HEK293 (cell line): Measurements from ENCODE around the gene SIN3A.

Experiments used
- CTCF ChIA-PET: fragments of 350-600 bp; formaldehyde crosslinking; extraction: SDS; loops from one replicate; lab custom pipeline; 2021; ENCODE audit warnings: antibody characterized with exemption; lab: Yijun Ruan, JAX
- POLR2A ChIA-PET: fragments of 300-600 bp; formaldehyde crosslinking; extraction: SDS; loops from one replicate; lab custom pipeline; 2020; ENCODE audit warnings: antibody characterized with exemption, inconsistent platforms; lab: Yijun Ruan, JAX
- H3K27ac ChIP-seq: fragments of 200-500 bp; sonication (Bioruptor generic); 2 replicates; pipeline ENCODE4 v1.5.1; 2014; ENCODE audit warnings: low read depth, low read length, control low read depth, inconsistent platforms; ENCODE audit errors: extremely low read depth
- H3K36me3 ChIP-seq, 2 experiments: fragments of 200-500 bp in 1 of 2; sonication (Bioruptor generic) in 1 of 2; 1 replicate in 1 of 2; 2 replicates in 1 of 2; pipeline ENCODE4 v1.5.1; 2014 to 2017; ENCODE audit warnings: inconsistent platforms in 2 of 2, low read length in 2 of 2; ENCODE audit not compliant: control insufficient read depth in 2 of 2, insufficient read depth in 1 of 2
- H3K4me1 ChIP-seq: fragments of 200-500 bp; sonication (Bioruptor generic); 2 replicates; pipeline ENCODE4 v1.5.1; 2014; ENCODE audit warnings: mild to moderate bottlenecking, low read length, inconsistent platforms; ENCODE audit not compliant: control insufficient read depth, insufficient read depth
- H3K4me3 ChIP-seq: 2 replicates; pipeline ENCODE4 v1.5.1; 2011; ENCODE audit warnings: low read depth, mild to moderate bottlenecking, control low read depth, low read length, moderate library complexity
- H3K9me3 ChIP-seq: fragments of 200-500 bp; sonication (Bioruptor generic); 2 replicates; pipeline ENCODE4 v1.5.1; 2014; ENCODE audit warnings: low read depth, low read length, inconsistent platforms; ENCODE audit not compliant: control insufficient read depth, insufficient read depth
- BCL11B ChIP-seq: fragments of 450-650 bp; formaldehyde crosslinking; IDR thresholded peaks from 2 replicates; pipeline ENCODE4 v1.5.1; 2016; ENCODE audit warnings: low read depth, missing biosample characterization, missing genetic modification characterization
- GLIS1 ChIP-seq: fragments of 450-650 bp; formaldehyde crosslinking; IDR thresholded peaks from 2 replicates; pipeline ENCODE4 v1.5.1; 2016; ENCODE audit warnings: missing biosample characterization, missing genetic modification characterization
- GLIS2 ChIP-seq: fragments of 450-650 bp; formaldehyde crosslinking; IDR thresholded peaks from 2 replicates; pipeline ENCODE4 v1.5.1; 2016; ENCODE audit warnings: missing biosample characterization, missing genetic modification characterization
- IKZF3 ChIP-seq: fragments of 450-650 bp; IDR thresholded peaks from 2 replicates; pipeline ENCODE4 v1.5.0; 2018; ENCODE audit warnings: missing biosample characterization, mild to moderate bottlenecking, missing genetic modification characterization, moderate library complexity
- OVOL3 ChIP-seq: fragments of 450-650 bp; formaldehyde crosslinking; IDR thresholded peaks from 2 replicates; pipeline ENCODE4 v1.5.1; 2016; ENCODE audit warnings: missing biosample characterization, missing genetic modification characterization
- SP2 ChIP-seq: fragments of 450-650 bp; formaldehyde crosslinking; IDR thresholded peaks from 2 replicates; pipeline ENCODE4 v1.5.1; 2016; ENCODE audit warnings: missing biosample characterization, missing genetic modification characterization
- SP3 ChIP-seq: fragments of 450-650 bp; formaldehyde crosslinking; IDR thresholded peaks from 2 replicates; pipeline ENCODE4 v1.5.1; 2016; ENCODE audit warnings: missing biosample characterization, missing genetic modification characterization
- ZBTB17 ChIP-seq: fragments of 450-650 bp; formaldehyde crosslinking; IDR thresholded peaks from 2 replicates; pipeline ENCODE4 v1.5.1; 2016; ENCODE audit warnings: missing biosample characterization, missing genetic modification characterization
- ZBTB7A ChIP-seq: fragments of 450-650 bp; formaldehyde crosslinking; IDR thresholded peaks from 2 replicates; pipeline ENCODE4 v1.5.1; 2016; ENCODE audit warnings: low read depth, missing biosample characterization, missing genetic modification characterization
- ZEB2 ChIP-seq: fragments of 450-650 bp; formaldehyde crosslinking; IDR thresholded peaks from 2 replicates; pipeline ENCODE4 v1.5.1; 2016; ENCODE audit warnings: missing biosample characterization, missing genetic modification characterization
- ZNF157 ChIP-seq: fragments of 450-650 bp; formaldehyde crosslinking; IDR thresholded peaks from 2 replicates; pipeline ENCODE4 v1.5.1; 2016; ENCODE audit warnings: missing biosample characterization, missing genetic modification characterization
- ZNF169 ChIP-seq: fragments of 450-650 bp; formaldehyde crosslinking; IDR thresholded peaks from 2 replicates; pipeline ENCODE4 v1.5.1; 2016; ENCODE audit warnings: missing biosample characterization, missing genetic modification characterization
- ZNF175 ChIP-seq: fragments of 450-650 bp; formaldehyde crosslinking; IDR thresholded peaks from 2 replicates; pipeline ENCODE4 v1.5.1; 2016; ENCODE audit warnings: missing biosample characterization, missing genetic modification characterization
- ZNF473 ChIP-seq: fragments of 450-650 bp; formaldehyde crosslinking; IDR thresholded peaks from 2 replicates; pipeline ENCODE4 v1.5.1; 2017; ENCODE audit warnings: missing biosample characterization, missing genetic modification characterization
- ZNF529 ChIP-seq: fragments of 450-650 bp; formaldehyde crosslinking; IDR thresholded peaks from 2 replicates; pipeline ENCODE4 v1.5.1; 2017; ENCODE audit warnings: missing genetic modification characterization, missing biosample characterization; ENCODE audit not compliant: insufficient replicate concordance
- ZNF561 ChIP-seq: fragments of 450-650 bp; IDR thresholded peaks from 2 replicates; pipeline ENCODE4 v1.5.1; 2018; ENCODE audit warnings: missing biosample characterization, missing genetic modification characterization, borderline replicate concordance
- ZNF610 ChIP-seq: fragments of 450-650 bp; formaldehyde crosslinking; IDR thresholded peaks from 2 replicates; pipeline ENCODE4 v1.5.1; 2016; ENCODE audit warnings: missing biosample characterization, missing genetic modification characterization, borderline replicate concordance
- ZNF621 ChIP-seq: fragments of 450-650 bp; formaldehyde crosslinking; IDR thresholded peaks from 2 replicates; pipeline ENCODE4 v1.5.1; 2017; ENCODE audit warnings: missing biosample characterization, missing genetic modification characterization
- ZNF623 ChIP-seq: fragments of 450-650 bp; formaldehyde crosslinking; IDR thresholded peaks from 2 replicates; pipeline ENCODE4 v1.5.1; 2016; ENCODE audit warnings: missing biosample characterization, missing genetic modification characterization
- ZNF76 ChIP-seq: fragments of 450-650 bp; formaldehyde crosslinking; IDR thresholded peaks from 2 replicates; pipeline ENCODE4; 2016; ENCODE audit warnings: low read depth, missing biosample characterization, missing genetic modification characterization, borderline replicate concordance
- TF ChIP-seq, protein P1 (sequence below): fragments of 450-650 bp; formaldehyde crosslinking; IDR thresholded peaks from 2 replicates; pipeline ENCODE4 v1.5.1; 2016; ENCODE audit warnings: missing biosample characterization, missing genetic modification characterization
- TF ChIP-seq, protein P2 (sequence below): fragments of 450-650 bp; formaldehyde crosslinking; IDR thresholded peaks from 2 replicates; pipeline ENCODE4 v1.5.0; 2017; ENCODE audit warnings: missing biosample characterization, missing genetic modification characterization, borderline replicate concordance
- TF ChIP-seq, protein P3 (sequence below): fragments of 450-650 bp; formaldehyde crosslinking; IDR thresholded peaks from 2 replicates; pipeline ENCODE4 v1.5.1; 2017; ENCODE audit warnings: missing biosample characterization, missing genetic modification characterization
- TF ChIP-seq, protein P4 (sequence below): fragments of 450-650 bp; formaldehyde crosslinking; IDR thresholded peaks from 2 replicates; pipeline ENCODE4 v1.5.1; 2016; ENCODE audit warnings: missing biosample characterization, missing genetic modification characterization, borderline replicate concordance

SIN3A gene

DNA sequence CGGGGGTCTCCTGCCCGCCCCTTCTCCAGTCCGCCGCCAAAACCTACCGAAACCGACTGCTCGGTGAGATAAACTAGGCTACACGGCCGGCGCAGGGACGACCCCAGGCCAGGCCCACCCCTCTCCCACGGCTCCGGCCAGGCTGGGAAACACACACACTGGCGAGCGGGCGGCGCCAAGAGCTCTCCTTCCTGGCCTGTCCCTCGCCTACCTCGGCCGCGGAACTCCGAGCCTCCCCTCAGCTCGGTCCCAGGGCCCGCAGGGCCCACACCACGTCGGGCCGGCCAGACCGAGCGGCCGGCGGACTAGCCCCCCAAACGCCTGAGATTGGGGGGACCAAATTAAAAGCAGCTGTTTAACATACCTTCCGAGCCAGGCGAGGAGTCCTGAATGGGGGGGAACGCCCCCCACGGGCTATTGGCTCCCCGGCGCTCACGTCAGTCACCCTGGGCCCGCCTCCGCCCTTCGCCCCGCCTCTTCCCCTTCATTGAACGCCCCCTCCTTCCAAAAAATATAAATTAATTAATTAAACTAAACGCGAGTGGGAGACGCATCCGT, 4.0 kb upstream of the SIN3A start (continued):
- peak; percentile 62; the same call in 1 of the 2 replicates for TF ChIP-seq ZNF610
- 0 out of 2 replicates have a peak, but pooled peaks have one; percentile 10 for TF ChIP-seq ZEB2 (tag by site-specific recombination)
- TF ChIP-seq GLIS1 (tag by site-specific recombination), result 0 out of 2 replicates have a peak, but pooled peaks have one; percentile 25
- peak; percentile 86 for TF ChIP-seq SP2 (tag by site-specific recombination)
- TF ChIP-seq, protein P1, sequence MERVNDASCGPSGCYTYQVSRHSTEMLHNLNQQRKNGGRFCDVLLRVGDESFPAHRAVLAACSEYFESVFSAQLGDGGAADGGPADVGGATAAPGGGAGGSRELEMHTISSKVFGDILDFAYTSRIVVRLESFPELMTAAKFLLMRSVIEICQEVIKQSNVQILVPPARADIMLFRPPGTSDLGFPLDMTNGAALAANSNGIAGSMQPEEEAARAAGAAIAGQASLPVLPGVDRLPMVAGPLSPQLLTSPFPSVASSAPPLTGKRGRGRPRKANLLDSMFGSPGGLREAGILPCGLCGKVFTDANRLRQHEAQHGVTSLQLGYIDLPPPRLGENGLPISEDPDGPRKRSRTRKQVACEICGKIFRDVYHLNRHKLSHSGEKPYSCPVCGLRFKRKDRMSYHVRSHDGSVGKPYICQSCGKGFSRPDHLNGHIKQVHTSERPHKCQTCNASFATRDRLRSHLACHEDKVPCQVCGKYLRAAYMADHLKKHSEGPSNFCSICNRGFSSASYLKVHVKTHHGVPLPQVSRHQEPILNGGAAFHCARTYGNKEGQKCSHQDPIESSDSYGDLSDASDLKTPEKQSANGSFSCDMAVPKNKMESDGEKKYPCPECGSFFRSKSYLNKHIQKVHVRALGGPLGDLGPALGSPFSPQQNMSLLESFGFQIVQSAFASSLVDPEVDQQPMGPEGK (tag by site-specific recombination), result peak; percentile 86
- peak; percentile 93 for TF ChIP-seq GLIS2
- TF ChIP-seq ZBTB7A (tag by site-specific recombination), result peak; percentile 84
- TF ChIP-seq BCL11B (tag by site-specific recombination), result peak; percentile 59
- peak; percentile 50; the same call in 1 of the 2 replicates for TF ChIP-seq IKZF3 (tag by site-specific recombination)

DNA sequence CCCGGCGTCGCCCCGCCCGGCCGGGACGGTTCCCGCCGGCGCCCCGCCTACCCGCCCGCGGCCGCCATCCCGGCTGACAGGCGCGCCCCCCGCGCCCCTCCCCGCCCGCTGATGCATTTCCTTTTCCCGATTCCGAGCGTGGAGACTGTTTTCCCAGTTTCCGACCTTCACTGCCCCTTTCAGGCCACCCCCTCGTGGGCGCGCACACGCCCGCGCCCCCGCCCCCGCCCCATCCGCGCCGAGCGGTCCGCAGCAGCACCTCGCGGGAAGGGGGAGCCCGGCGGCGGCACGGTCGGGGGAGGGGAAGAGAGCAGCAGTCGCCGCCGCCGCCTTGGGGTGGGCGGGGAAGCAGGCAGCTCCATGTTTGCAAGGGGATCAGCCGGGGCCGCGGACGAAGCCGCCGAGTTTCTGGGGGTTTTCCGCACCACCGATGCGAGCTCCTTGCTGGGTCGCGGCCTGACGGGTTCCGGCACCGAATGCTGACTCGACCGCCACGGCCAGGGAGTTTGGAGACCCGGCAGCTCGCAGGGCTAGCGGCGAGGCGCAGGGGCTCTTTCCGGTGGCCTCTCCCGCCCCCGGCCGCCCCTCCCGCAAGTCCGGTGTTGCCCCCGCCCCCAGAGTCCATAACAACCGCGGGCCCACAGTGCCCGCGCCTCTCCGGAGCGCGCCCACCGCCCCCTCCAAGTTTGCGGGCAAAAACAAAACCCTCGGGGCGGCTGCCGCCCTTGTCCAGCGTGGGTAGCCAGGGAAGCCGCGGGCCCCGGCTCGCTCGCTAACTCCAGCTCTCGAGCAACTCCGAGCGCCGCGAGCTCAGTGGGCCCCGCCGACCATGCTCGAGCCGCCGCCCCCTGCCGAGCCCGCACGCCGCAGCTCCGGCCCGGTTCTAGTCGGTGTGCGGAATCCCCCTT, 3.2 kb upstream of the SIN3A start:
- H3K36me3 ChIP-seq, result no peaks in the 10 kb centered on the region
- peak overlapping the region; percentile 87 for H3K27ac ChIP-seq
- H3K4me1 ChIP-seq, result peaks cover 7% of the 10 kb centered on the region
- peak overlapping the region; percentile 70 for H3K4me3 ChIP-seq
- no peaks in the 10 kb centered on the region for H3K9me3 ChIP-seq
- ChIA-PET POLR2A (interaction anchor here (0.5 to 6.8 kb wide), 36 partner anchors 9 to 914 kb away, joined by 3 to 242 read pairs (median 4); partner anchors contain the start of genes ARID3B, IMP3, MAN2C1 and NEIL1), CTCF (interaction anchor here (0.7 to 7.5 kb wide), 16 partner anchors 14 to 833 kb away, joined by 3 to 63 read pairs (median 4); partner anchors contain the start of genes IMP3 and MAN2C1)
- TF ChIP-seq, protein P2, sequence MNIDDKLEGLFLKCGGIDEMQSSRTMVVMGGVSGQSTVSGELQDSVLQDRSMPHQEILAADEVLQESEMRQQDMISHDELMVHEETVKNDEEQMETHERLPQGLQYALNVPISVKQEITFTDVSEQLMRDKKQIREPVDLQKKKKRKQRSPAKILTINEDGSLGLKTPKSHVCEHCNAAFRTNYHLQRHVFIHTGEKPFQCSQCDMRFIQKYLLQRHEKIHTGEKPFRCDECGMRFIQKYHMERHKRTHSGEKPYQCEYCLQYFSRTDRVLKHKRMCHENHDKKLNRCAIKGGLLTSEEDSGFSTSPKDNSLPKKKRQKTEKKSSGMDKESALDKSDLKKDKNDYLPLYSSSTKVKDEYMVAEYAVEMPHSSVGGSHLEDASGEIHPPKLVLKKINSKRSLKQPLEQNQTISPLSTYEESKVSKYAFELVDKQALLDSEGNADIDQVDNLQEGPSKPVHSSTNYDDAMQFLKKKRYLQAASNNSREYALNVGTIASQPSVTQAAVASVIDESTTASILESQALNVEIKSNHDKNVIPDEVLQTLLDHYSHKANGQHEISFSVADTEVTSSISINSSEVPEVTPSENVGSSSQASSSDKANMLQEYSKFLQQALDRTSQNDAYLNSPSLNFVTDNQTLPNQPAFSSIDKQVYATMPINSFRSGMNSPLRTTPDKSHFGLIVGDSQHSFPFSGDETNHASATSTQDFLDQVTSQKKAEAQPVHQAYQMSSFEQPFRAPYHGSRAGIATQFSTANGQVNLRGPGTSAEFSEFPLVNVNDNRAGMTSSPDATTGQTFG (tag by site-specific recombination), result no peak
- no peak for TF ChIP-seq ZNF169 (tag by site-specific recombination)
- no peak for TF ChIP-seq ZNF561
- TF ChIP-seq, protein P3, sequence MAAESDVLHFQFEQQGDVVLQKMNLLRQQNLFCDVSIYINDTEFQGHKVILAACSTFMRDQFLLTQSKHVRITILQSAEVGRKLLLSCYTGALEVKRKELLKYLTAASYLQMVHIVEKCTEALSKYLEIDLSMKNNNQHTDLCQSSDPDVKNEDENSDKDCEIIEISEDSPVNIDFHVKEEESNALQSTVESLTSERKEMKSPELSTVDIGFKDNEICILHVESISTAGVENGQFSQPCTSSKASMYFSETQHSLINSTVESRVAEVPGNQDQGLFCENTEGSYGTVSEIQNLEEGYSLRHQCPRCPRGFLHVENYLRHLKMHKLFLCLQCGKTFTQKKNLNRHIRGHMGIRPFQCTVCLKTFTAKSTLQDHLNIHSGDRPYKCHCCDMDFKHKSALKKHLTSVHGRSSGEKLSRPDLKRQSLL (tag by site-specific recombination), result 0 out of 2 replicates have a peak, but pooled peaks have one; percentile 27
- TF ChIP-seq ZBTB17, result no peak
- peak; percentile 78 for TF ChIP-seq SP3 (tag by site-specific recombination)
- TF ChIP-seq ZNF473 (tag by site-specific recombination), result no peak
- no peak for TF ChIP-seq ZNF175 (tag by site-specific recombination)
- no peak for TF ChIP-seq ZNF157 (tag by site-specific recombination)
- TF ChIP-seq ZNF621, result no peak
- no peak for TF ChIP-seq OVOL3 (tag by site-specific recombination)
- TF ChIP-seq ZNF623 (tag by site-specific recombination), result no peak
- peak; percentile 61; the same call in 1 of the 2 replicates for TF ChIP-seq ZNF76
- TF ChIP-seq, protein P4, sequence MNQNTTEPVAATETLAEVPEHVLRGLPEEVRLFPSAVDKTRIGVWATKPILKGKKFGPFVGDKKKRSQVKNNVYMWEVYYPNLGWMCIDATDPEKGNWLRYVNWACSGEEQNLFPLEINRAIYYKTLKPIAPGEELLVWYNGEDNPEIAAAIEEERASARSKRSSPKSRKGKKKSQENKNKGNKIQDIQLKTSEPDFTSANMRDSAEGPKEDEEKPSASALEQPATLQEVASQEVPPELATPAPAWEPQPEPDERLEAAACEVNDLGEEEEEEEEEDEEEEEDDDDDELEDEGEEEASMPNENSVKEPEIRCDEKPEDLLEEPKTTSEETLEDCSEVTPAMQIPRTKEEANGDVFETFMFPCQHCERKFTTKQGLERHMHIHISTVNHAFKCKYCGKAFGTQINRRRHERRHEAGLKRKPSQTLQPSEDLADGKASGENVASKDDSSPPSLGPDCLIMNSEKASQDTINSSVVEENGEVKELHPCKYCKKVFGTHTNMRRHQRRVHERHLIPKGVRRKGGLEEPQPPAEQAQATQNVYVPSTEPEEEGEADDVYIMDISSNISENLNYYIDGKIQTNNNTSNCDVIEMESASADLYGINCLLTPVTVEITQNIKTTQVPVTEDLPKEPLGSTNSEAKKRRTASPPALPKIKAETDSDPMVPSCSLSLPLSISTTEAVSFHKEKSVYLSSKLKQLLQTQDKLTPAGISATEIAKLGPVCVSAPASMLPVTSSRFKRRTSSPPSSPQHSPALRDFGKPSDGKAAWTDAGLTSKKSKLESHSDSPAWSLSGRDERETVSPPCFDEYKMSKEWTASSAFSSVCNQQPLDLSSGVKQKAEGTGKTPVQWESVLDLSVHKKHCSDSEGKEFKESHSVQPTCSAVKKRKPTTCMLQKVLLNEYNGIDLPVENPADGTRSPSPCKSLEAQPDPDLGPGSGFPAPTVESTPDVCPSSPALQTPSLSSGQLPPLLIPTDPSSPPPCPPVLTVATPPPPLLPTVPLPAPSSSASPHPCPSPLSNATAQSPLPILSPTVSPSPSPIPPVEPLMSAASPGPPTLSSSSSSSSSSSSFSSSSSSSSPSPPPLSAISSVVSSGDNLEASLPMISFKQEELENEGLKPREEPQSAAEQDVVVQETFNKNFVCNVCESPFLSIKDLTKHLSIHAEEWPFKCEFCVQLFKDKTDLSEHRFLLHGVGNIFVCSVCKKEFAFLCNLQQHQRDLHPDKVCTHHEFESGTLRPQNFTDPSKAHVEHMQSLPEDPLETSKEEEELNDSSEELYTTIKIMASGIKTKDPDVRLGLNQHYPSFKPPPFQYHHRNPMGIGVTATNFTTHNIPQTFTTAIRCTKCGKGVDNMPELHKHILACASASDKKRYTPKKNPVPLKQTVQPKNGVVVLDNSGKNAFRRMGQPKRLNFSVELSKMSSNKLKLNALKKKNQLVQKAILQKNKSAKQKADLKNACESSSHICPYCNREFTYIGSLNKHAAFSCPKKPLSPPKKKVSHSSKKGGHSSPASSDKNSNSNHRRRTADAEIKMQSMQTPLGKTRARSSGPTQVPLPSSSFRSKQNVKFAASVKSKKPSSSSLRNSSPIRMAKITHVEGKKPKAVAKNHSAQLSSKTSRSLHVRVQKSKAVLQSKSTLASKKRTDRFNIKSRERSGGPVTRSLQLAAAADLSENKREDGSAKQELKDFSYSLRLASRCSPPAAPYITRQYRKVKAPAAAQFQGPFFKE (tag by site-specific recombination), result no peak
- no peak for TF ChIP-seq ZNF529
